Amniotic epithelial cell (primary cell): ENCODE results near the gene ZNF783.
"Not testable (repeated sequence)": the region's sequence is repeated elsewhere in the genome, so short reads cannot be mapped to it uniquely, and the experiment has no call there.

Source experiments
- DNase-seq: peaks from one replicate; pipeline ENCODE4 v3.0.0-alpha.2; 2010; ENCODE audit warnings: low read depth

Gene ZNF783

DNA sequence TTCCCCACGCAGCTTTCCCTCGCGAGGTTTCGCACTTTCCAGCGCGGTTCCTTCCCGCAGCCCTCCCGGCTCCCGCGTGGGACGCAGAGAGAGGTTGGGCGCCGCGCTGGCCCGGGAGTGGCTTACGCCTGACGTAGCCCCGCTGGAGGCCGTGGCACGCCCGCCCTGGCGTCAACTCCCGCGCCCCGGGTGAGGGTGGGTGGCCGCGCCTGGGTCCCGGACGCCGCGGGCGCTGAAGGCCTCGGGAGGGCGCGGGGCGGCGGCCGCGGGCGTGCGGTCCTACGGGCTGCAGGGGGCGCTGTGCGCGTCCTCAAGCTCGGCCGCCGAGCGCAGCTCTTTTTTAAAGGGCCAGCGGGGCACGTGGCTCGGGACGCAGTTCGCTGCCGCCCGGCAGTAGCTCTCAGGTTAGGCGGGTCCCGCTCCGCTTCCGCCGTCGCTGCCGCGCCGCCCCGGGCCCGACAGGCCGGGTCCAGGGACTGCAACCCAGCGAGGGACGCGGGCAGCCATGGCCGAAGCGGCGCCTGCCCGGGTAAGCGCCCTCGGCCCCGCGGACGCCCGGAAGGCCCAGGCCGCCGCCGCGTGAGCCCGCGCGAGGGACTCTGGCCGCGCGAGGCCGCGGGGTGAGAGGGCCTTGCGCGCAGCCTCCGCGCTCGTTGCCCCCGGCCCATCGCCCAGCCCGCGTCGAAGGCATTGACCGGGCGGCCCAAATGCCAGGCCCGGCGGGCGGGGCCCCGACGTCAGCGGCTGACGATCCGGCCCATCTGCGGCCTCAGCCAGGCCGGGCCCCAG, at the start of gene ZNF783:
TSS of gene ZNF783 (plus strand) at position 368 of the 789 bp plus-strand sequence. CDS start at position 506, 138 bp downstream.
- DNase-seq: peak; percentile 85

DNA sequence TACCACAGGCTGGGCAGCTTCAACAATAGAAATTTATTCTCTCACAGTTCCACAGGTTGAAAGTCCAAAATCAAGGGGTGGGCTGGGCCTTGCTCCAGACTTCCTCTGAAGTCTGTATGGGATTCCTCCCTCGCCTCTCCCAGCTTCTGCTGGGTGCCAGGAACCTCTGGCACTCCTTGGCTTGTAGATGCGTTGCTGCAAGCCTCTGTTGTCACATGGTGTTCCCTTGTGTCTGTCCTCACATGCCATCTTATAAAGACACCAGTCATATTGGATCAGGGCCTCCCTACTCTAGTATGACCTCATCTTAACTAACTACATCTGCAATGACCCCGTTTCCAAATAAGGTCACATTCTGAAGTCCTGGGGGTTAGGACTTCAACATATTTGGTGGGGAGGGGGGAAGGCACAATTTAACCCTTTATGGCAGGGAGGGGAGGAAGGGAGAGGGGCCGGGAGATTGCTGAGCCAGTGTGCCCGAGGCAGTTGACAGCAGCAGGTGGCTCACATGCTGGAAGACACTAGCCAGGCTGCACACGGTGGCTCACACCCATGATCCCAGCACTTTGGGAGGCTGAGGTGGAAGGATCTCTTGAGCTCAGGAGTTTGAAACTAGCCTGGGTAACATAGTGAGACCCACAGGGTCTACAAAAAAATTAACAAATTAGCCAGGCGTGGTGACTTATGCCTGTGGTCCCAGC, 47.8 kb upstream of the ZNF783 start:
- no peak for DNase-seq

DNA sequence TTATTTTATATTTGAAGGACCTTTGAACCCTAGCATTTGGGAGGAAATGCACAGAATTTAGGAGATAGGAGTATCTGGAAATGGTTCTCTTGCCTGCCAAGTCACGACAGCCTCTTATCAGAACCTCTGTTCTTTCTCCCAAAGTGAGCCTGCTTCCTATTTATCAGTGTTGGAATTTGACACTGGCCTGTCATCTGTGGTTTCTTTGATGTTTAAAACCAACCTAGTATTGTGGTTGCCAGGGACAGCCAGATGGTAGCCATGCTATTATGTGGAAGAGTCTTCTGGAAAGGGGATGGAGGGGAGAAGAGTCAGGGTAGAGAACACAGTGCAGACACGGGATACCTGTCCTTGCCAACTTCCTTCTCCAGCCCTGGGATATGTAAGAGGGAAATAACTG, 45.6 kb upstream of the ZNF783 start:
- DNase-seq: no peak

DNA sequence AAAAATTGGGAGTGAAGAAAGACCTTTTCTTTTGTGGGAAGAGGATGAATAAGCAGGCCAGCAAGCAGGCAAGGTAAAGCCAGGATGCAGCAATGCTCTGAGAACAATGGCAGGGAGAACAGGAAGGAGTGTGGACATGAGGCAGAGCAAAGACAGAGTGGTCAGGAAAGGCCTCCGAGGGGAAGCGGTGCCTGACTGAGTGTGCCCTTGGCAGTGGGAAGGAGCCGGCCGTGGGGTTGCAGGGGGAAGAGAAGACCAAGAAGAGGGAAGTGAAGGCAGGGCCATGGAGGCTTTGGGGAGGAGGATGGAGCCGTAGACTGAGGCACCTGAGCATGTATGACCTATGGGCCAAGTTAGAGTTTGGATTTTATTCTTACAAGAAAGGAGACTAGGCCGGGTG, 44.4 kb upstream of the ZNF783 start:
- no peak for DNase-seq

DNA sequence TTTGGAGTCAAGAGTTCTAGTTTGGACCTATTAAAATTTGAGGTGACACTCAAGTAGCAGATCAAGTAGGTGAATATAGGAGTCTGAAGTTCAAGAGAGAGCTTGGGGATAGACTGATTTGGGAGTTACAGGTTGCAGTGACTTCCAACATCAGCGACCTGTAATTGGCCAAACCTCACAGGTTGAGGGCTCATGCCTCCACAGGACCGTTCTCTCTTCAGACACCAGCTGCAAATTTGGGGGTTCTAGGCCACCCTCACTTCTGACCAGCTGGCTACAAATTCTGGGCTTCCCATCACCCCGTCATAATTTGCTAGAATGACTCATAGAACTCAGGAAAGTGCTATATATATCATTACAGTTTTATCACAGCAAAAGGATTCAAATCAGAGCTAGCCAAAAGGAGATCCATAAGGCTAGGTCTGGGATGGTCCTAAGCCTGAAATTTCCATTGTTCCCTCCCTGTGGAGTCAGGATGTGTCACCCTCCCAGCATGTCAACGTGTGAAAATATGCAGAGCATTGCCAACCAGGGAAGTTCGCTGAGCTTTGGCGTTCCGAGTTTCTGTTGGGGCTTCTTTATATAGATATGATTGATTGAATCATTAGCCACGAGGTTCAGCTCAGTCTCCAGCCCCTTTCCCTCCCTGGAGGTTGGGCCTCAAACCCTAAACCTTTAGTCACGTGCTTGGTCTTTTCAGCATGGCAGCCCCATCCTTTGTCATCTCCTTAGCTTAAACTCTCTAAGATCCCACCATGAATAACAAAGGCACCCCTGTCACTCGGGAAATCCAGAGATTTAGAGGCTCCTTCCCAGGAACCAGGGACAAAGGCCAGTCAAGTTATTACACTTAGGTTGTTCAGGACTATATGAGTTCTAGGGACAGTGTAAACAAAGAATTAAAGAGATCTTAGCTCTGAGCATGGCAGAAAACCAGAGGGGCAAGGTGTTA, 43.3 kb upstream of the ZNF783 start:
- no peak for DNase-seq

DNA sequence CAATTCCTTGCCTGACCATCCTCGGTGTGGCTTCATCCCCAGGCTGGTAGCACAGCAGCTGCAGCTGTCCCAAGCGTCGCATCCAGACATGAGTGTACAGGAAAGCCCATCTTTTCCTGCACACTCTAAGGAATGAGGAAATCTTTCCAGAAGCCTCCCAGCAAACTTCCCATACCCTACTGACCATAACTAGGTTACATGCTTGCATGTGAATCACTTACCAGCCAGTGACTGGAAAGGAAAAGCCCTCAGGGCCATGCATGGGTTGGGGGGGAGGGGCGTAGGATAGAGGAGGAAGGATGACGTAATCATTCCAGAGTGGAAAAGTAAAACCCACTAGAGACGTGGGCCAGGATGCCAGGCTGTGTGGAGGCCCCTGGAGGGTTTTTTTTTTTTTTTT, 41.5 kb upstream of the ZNF783 start:
- peak; percentile 85 for DNase-seq

DNA sequence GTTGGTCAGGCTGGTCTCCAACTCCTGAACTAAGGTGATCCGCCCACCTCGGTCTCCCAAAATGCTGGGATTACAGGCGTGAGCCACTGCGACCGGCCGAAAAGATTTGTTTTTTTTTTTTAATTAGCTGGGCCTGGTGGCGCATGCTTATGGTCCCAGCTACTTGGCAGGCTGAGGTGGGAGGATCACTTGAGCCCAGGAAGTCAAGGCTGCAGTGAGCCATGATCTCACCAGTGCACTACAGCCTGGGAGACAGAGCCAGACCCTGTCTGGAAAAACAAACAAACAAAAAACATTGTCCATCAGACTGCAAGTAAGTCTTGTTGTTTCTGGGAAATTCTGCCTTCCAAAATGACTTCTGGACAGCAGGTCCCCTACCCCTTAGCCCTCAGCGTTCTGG, 38.8 kb upstream of the ZNF783 start:
- no peak for DNase-seq

DNA sequence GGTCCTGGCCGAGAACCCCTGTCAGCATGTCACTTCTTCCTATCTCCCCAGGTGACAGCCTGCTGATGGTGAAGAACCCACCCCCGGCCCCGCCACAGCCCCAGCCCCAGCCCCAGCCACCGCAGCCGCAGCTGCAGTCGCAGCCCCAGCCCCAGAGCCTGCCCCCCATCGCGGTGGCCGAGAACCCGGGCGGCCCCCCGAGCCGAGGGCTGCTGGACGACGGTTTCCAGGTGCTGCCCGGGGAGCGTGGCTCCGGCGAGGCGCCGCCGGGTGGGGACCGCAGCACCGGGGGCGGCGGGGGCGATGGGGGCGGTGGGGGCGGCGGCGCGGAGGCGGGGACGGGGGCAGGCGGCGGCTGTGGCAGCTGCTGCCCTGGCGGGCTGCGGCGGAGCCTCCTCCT, 38.2 kb upstream of the ZNF783 start:
- DNase-seq: no peak

DNA sequence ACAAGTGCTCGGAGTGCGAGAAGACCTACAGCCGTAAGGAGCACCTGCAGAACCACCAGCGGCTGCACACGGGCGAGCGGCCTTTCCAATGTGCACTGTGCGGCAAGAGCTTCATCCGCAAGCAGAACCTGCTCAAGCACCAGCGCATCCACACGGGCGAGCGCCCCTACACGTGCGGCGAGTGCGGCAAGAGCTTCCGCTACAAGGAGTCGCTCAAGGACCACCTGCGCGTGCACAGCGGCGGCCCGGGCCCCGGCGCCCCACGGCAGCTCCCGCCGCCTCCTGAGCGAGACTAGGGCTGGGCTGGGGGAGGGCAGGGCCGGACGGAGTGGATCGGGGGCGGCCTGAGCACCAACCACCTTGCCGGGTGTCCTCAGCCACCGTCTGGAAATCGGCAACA, 37.6 kb upstream of the ZNF783 start:
- DNase-seq: no peak

DNA sequence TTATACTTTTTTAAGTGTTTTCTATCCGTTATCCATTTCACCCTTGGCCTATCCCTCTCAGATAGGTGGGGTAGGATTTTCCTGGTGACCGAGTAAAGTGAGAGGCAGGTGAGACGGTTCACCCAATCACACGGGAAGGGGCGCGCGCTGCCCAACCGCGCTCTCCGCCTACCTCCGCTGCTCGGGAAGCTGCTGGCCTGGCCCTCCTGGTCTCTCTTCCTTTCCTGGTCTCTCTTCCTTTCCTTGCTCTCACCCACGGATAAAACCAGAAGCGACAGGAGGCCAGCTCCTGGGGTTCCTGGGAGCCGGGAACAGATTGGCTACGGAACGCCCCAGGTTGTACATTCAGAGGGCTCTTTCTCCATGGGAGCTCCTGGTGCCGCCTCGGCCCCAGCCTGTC, 36.9 kb upstream of the ZNF783 start:
- no peak for DNase-seq

DNA sequence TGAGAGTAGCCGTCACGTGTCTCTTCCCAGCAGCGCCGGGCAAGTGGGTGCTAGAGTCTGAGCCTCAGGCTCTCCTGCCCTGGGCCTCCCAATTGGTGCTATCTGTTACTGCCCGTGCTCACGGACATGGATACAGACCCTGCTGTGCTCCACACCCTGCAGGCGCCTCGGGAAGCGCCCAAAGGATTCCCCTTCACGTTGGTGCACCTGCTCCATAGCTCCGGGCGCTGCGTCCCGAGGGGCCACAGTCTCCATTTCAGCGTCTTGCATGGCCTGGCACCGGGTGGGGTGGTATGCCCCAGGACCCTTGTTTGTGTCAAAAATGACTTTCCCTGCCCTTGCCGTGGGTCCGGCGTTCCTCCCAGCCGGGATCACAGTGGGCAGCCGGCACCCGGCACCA, 36.3 kb upstream of the ZNF783 start:
- DNase-seq: no peak

DNA sequence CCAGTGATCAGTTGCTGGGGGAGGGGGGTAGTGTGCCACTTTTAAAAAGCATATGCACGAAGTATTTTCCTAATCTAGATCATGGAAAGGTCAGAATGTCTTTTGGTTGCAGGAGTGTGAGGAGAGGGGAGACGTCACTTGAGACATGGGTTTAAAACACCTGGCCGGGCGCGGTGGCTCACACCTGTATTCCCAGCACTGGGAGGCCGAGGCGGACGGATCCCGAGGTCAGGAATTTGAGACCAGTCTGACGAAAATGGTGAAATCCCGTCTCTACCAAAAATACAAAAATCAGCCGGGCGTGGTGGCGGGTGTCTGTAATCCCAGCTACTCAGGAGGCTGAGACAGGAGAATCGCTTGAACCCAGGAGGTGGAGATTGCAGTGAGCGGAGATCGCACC, 35.6 kb upstream of the ZNF783 start:
- DNase-seq: not testable (repeated sequence)

DNA sequence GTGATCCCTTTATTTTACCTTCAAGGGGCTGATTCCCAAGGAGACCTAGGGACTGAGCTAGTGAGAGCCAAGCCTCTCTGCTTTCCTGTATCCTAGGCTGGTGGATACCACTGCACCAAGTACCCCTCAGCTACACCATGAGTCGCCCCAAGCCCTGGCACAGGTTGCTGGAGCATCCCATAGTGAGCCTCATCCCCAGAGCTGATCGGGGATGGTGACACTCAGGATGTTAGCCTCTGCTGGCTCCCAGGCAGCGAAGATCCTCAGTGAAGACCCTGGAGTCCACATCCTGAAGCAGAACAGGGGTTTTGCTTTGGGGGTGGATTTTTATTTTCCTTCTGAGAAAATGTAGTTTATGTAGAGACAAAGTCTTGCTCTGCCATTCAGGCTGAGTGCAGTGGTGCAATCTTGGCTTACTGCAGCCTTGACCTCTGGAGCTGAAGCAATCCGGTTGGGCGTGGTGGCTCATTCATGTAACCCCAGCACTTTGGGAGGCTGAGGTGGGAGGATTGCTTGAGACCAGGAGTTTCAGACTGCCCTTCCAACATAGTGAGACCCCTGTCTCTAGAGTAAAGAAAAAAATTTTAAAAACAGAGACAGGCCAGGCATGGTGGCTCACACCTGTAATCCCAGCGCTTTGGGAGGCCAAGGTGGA, 35.0 kb upstream of the ZNF783 start:
- peak; percentile 30 for DNase-seq

DNA sequence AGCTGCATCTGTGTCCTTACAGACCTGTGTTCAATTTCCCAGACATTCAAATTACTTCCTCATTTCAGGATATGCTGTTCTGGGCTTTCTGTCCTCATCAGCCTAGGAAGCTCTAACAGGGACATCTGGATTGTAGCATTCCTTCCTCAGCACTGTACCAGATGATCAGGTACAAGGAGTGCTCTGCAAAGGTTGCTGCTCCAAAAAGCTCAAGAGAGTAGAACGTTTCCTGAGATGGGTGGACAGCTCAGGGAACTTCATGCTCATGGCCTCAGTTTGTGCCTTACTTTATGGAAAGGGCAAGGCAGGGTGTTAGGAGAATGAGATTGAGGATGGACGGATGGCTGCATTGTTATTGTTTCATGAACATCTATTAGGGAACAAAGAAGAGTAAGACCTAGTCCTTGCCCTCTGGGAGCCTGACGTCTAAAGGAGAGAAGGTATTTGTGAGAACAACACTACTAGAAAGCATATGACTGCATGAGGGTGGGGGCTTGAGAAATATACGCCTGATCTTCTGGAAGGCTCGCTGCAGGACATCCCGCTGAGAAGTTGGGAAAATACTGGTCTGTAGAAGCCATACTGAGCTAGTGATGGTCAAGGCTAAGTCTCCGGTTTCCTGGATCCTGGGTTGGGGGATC, 33.0 kb upstream of the ZNF783 start:
- DNase-seq: no peak

DNA sequence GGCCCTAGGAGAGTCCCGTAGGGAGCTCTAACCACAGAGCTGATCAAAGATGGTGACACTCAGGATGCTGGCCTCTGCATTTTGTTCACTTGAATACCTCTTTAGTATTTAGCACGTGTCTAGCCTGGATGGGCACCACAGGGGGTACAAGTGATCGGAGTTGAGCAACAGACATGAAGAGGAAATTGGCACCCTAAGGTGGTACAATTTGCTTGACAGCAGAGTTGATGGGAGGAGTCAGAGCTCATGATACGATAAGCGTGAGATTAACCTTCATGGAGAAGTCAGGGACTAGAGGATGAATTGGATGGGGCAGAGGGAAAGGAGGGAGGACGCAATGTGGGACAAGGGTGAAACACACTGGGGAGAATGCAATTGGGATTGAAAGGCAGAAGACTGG, 32.5 kb upstream of the ZNF783 start:
- no peak for DNase-seq

DNA sequence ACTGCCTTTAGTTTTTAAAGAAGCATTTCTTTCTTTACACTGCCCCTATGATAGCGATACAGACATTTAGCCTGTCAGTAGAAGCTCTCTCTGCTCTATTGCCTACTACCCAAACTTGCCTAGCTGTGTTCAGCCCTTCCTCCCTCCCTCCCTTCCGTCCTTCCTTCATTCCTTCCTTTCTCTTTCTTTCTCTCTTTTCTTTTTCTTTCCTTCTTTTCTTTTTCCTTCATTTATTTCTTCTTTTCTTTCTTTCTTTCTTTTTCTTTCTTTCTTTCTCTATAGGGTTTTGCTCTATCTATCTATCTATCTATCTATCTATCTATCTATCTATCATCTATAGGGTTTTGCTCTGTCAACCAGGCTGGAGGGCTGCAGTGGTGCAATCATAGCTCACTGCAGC, 29.6 kb upstream of the ZNF783 start:
- no peak for DNase-seq

DNA sequence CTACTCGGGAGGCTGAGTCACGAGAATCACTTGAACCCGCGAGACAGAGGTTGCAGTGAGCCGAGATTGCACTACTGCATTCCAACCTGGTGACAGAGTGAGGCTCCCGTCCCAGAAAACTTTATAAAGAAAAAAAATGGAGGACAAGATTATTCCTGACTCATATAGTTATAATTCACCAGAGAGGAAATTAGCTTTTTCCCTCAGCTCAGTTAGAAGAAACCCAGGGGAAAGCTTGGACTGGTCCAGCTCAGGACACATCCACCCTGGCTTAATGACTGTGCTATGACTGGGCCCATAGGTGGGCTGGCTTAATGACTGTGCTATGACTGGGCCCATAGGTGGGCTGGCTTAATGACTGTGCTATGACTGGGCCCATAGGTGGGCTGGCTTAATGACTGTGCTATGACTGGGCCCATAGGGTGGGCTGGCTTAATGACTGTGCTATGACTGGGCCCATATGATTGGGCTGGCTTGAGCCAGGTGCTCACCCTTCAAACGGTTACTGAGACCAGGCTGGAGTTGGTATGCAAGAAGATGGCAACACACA, 28.3 kb upstream of the ZNF783 start:
- DNase-seq: peak; percentile 87

DNA sequence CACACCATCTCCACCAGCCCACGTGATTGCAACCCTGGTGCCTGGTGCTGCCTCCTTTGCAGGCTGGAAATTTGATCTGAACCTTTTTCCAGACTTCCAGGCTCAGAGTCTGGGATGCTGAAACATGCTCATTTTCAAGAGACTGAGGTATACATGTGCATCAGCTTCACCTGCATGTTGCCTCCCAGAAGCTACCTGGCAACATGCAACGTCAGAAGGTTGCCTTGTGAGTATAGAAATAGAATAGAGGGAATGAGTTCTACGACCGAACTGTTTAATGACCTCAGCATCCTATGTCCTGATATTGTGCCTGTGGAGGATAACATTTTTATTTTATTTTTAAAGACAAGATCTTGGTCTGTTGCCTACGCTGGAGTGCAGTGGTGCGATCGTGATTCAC, 24.5 kb upstream of the ZNF783 start:
- DNase-seq: no peak

DNA sequence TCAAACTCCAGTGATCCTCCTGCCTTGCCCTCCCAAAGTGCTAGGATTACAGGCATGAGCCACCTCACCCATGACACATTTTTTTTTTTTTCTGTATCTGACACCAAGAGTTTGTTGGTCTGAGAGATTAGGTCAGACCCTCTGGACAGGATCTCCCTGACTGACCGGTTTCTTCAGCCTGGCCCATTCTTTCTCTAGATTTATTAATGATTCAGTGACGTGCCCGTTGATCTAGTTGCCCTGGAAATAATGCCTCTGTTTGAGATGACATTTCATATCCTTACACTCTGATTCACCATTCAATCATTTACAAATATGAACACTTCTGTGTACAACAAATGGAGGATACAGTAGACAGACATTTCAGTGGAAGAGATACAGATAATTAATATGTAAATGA, 23.9 kb upstream of the ZNF783 start:
- DNase-seq: no peak

DNA sequence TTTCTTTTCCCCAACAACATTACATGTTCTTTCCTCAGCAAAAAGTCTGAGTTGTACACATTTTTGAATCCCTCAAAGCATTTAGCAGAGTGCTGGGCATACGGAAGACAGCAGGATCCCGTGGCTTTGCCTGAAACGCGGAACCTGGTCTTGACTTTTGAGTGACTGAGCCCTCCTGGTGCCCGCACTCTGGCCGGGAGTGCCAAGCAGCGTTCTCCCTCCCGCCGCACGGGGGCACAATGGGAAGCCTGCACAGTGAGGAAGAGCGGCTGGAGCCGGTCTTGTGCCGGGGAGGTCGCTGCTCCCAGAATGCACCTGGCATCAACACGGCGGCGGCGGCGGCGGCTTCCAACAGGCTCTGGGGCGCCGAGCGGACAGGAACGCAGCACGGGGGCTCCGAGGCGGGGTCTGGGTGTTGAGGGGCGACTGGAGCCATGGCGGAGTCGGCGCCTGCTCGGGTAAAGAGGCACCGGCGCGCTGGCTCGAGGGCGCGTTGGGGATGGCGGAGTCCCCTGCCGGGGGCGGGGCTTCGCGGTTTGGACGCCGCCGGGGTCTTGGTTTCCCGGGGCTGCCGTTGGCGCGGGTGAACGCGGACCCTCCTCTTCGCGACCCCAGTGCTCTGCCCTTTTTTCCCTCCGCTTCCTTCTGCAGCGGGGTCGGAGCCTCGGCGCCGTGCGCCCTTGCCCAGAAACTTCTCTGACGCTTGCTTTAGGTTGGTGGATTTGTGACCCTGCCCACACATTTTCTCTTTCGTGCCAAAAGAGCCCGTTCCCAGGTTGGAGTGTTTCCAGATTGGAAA, 22.5 kb upstream of the ZNF783 start, which contains the start of gene ZNF212:
TSS of gene ZNF212 (plus strand) at position 307 of the 799 bp plus-strand sequence. CDS start at position 435, 128 bp downstream.
- peak; percentile 78 for DNase-seq
